MCF 10A (cell line): Measurements from ENCODE around the gene POC5. TPM values are rescaled to one million over a fixed set of nuclear protein-coding genes. Genes with fewer than 3 reads are reported as not detected.

Experiments
- BruUV-seq: library from RNA; stranded (reverse); fragments of 400-500 nt; replicated peaks from 2 replicates; lab custom pipeline; 2021; lab: Mats Ljungman, UMichigan
- CTCF ChIA-PET: fragments of 300-600 bp; sonication (Branson Sonifier 250); formaldehyde crosslinking; extraction: SDS; loops from one replicate; lab custom pipeline; 2021; ENCODE audit warnings: antibody characterized with exemption, inconsistent platforms; lab: Yijun Ruan, JAX
- POLR2A ChIA-PET: fragments of 300-600, 350-650 bp; sonication (Branson Sonifier 250); formaldehyde crosslinking; extraction: SDS; loops from one replicate; lab custom pipeline; 2020; ENCODE audit warnings: antibody characterized with exemption, inconsistent platforms; lab: Yijun Ruan, JAX
- DNase-seq: peaks from one replicate; pipeline ENCODE4 v3.0.0-alpha.2; 2018; ENCODE audit not compliant: unreplicated experiment
- H3K27ac Mint-ChIP-seq: one replicate; pipeline ENCODE4 v1.8.0; 2022; ENCODE audit warnings: mild to moderate bottlenecking, low read depth, mixed read lengths; ENCODE audit not compliant: unreplicated experiment
- H3K27me3 Mint-ChIP-seq: one replicate; pipeline ENCODE4 v1.8.0; 2022; ENCODE audit warnings: mixed read lengths; ENCODE audit not compliant: insufficient read depth, unreplicated experiment
- H3K36me3 Mint-ChIP-seq: one replicate; pipeline ENCODE4 v1.8.0; 2022; ENCODE audit warnings: mild to moderate bottlenecking, moderate library complexity, mixed read lengths; ENCODE audit not compliant: insufficient read depth, unreplicated experiment
- H3K4me1 Mint-ChIP-seq: one replicate; pipeline ENCODE4 v1.8.0; 2022; ENCODE audit warnings: mixed read lengths; ENCODE audit not compliant: insufficient read depth, unreplicated experiment
- H3K4me3 Mint-ChIP-seq: one replicate; pipeline ENCODE4 v1.8.0; 2022; ENCODE audit warnings: mild to moderate bottlenecking, moderate library complexity, mixed read lengths; ENCODE audit not compliant: unreplicated experiment
- H3K9me3 Mint-ChIP-seq: one replicate; pipeline ENCODE4 v1.8.0; 2022; ENCODE audit warnings: mixed read lengths; ENCODE audit not compliant: unreplicated experiment
- CTCF ChIP-seq: fragments of 200-600 bp; IDR thresholded peaks from one replicate; pipeline ENCODE4 v1.8.0; 2022; ENCODE audit warnings: antibody characterized with exemption, mild to moderate bottlenecking; ENCODE audit not compliant: unreplicated experiment
- intact Hi-C: fragments of 100-400 bp; cut with micrococcal nuclease; formaldehyde crosslinking; loops from 2 replicates; pipeline ENCODE4 v1.14.1; 2022
- total RNA-seq: library from RNA; stranded (reverse); gene quantifications from 2 replicates; pipeline ENCODE4 v1.2.3, GENCODE V29; 2022

The POC5 gene
- total RNA-seq, 1 experiment from 2014 or later = 14.3 TPM

GRCh38 chr5:75668445-75668844, 48.8 kb downstream of the POC5 start:
- ChIA-PET POLR2A (interaction anchor here (1.6 kb wide), 1 partner anchor 12 kb away, joined by 5 read pairs; no protein-coding TSS in a partner anchor), CTCF (interaction anchor here (0.7 kb wide), 1 partner anchor 111 kb away, joined by 4 read pairs; no protein-coding TSS in a partner anchor)
- H3K9me3 Mint-ChIP-seq = no peaks in the 10 kb centered on the region
- peaks cover 11% of the 10 kb centered on the region for H3K36me3 Mint-ChIP-seq
- BruUV-seq = no TSS peak
- H3K27me3 Mint-ChIP-seq = no peaks in the 10 kb centered on the region
- H3K4me3 Mint-ChIP-seq = no peak overlapping the region
- TF ChIP-seq CTCF = no peak
- DNase-seq = no peak
- H3K27ac Mint-ChIP-seq = no peak overlapping the region
- H3K4me1 Mint-ChIP-seq = peaks cover 25% of the 10 kb centered on the region
- intact Hi-C loops = no loop called here

- ChIA-PET CTCF (interaction anchor here (0.7 kb wide), 1 partner anchor 28 kb away, joined by 3 read pairs; no protein-coding TSS in a partner anchor), POLR2A (interaction anchor here (1.0 to 1.6 kb wide), 2 partner anchors 11 to 13 kb away, joined by 4 to 5 read pairs; no protein-coding TSS in a partner anchor)
- DNase-seq = no peak
- Mint-ChIP-seq H3K36me3 (peaks cover 7% of the 10 kb centered on the region), H3K27me3 (no peaks in the 10 kb centered on the region), H3K4me1 (peaks cover 24% of the 10 kb centered on the region), H3K27ac (no peak overlapping the region), H3K4me3 (no peak overlapping the region), H3K9me3 (no peaks in the 10 kb centered on the region)
- intact Hi-C loops = no loop called here
- BruUV-seq = no TSS peak
- TF ChIP-seq CTCF = no peak
Measured at GRCh38 chr5:75667586-75667985, 49.7 kb downstream of the POC5 start.

- CTCF ChIA-PET = interaction anchor here (0.6 kb wide), 1 partner anchor 257 kb away, joined by 3 read pairs; no protein-coding TSS in a partner anchor
- H3K36me3 Mint-ChIP-seq = no peaks in the 10 kb centered on the region
- H3K4me3 Mint-ChIP-seq = no peak overlapping the region
- H3K27me3 Mint-ChIP-seq = no peaks in the 10 kb centered on the region
- no peaks in the 10 kb centered on the region for H3K9me3 Mint-ChIP-seq
- intact Hi-C loops = no loop called here
- no peak overlapping the region for H3K27ac Mint-ChIP-seq
- H3K4me1 Mint-ChIP-seq = peaks cover 18% of the 10 kb centered on the region
- POLR2A ChIA-PET = interaction anchor here (0.7 to 1.6 kb wide), 3 partner anchors 10 to 15 kb away, joined by 3 to 5 read pairs (median 3); no protein-coding TSS in a partner anchor
- DNase-seq = no peak
- TF ChIP-seq CTCF = no peak
- BruUV-seq = no TSS peak
Measured at GRCh38 chr5:75666801-75667200, 50.4 kb downstream of the POC5 start.

GRCh38 chr5:75664979-75665378, 52.3 kb downstream of the POC5 start:
- no peak for DNase-seq
- no peaks in the 10 kb centered on the region for H3K9me3 Mint-ChIP-seq
- BruUV-seq = no TSS peak
- H3K36me3 Mint-ChIP-seq = no peaks in the 10 kb centered on the region
- H3K4me3 Mint-ChIP-seq = no peak overlapping the region
- ChIA-PET CTCF (interaction anchor here (0.7 to 1.4 kb wide), 3 partner anchors 16 to 304 kb away, joined by 3 to 4 read pairs (median 3); no protein-coding TSS in a partner anchor), POLR2A (interaction anchor here (1.1 to 1.9 kb wide), 2 partner anchors 9 to 10 kb away, joined by 3 to 10 read pairs; no protein-coding TSS in a partner anchor)
- no peaks in the 10 kb centered on the region for H3K27me3 Mint-ChIP-seq
- no peak overlapping the region for H3K27ac Mint-ChIP-seq
- no peak for TF ChIP-seq CTCF
- H3K4me1 Mint-ChIP-seq = peaks cover 18% of the 10 kb centered on the region
- intact Hi-C loops = no loop called here
